Neural progenitor cell (in vitro differentiated cells): Measurements from ENCODE around the gene ZNF513.

Experiments
- CTCF ChIP-seq: fragments of 200-600 bp; sonication (generic); IDR thresholded peaks from 2 replicates; pipeline ENCODE4 v1.5.1; 2017; ENCODE audit warnings: antibody characterized with exemption, mild to moderate bottlenecking
- EZH2 ChIP-seq: fragments of 200-600 bp; sonication (generic); IDR thresholded peaks from 2 replicates; pipeline ENCODE4 v1.6.1; 2017; ENCODE audit warnings: antibody characterized with exemption, mild to moderate bottlenecking, moderate library complexity
- EZH2phosphoT487 ChIP-seq: fragments of 200-600 bp; sonication (generic); IDR thresholded peaks from 2 replicates; pipeline ENCODE4 v1.6.1; 2017; ENCODE audit warnings: antibody characterized with exemption

DNA sequence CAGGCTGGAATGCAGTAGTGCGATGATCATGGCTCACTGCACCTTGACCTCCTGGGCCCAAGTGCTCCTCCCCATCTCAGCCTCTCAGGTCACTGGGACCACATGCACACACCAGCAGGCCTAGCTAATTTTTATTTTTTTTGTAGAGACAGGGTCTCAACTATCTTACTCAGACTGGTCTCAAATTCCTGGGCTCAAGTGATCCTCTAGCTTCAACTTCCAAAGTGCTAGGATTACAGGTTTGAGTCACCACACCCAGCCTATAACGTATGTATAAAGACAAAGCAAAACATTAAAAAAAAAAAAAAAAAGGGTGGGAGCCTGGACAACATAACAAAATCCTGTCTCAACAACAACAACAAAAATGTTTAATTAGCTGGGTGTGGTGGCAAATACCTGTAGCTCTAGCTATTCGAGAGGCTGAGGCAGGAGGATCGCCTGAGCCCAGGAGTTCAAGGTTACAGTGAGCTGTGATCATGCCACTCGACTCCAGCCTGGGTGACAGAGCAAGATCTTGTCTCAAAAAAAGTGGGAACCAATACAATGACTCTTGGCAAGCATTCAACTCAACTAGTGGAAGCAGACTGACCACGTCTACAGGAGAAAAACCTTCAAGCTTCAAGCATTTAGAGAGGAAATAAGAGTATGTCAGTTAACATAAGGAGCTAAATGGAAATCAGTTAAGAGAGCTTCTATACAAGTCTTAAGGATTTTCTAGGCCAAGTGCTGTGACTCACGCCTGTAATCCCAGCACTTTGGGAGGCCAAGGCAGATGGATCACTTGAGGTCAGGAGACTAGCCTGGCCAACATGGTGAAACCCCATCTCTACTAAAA lies 26.6 kb downstream of the ZNF513 start:
- TF ChIP-seq CTCF (no peak), EZH2 (no peak), EZH2phosphoT487 (no peak)
